CD14-positive monocyte (primary cell): ENCODE results near the gene TMC7. TPM values are rescaled to one million over a fixed set of nuclear protein-coding genes. Genes with fewer than 3 reads are reported as not detected.

Experiments used
- DNase-seq, 3 donors: peaks; one replicate each; pipeline ENCODE4 v3.0.0-alpha.2; 2011 to 2022
- H2AFZ ChIP-seq: 2 replicates; pipeline ENCODE4 v1.6.0; 2012; ENCODE audit warnings: mild to moderate bottlenecking, low read depth, low read length, inconsistent platforms; ENCODE audit not compliant: insufficient read depth, poor library complexity, severe bottlenecking
- H3K27ac ChIP-seq, 2 donors: 1 replicate in 1 of 2; 2 replicates in 1 of 2; pipeline ENCODE4 v1.5.1; 2012 to 2013; ENCODE audit warnings: low read length in 2 of 2, control low read depth in 1 of 2, inconsistent platforms in 1 of 2, low read depth in 1 of 2, mild to moderate bottlenecking in 1 of 2
- H3K27me3 ChIP-seq, 2 donors: one replicate each; pipeline versions ENCODE4 v1.6.0 to v1.6.1; 2011 to 2013; ENCODE audit warnings: low read length in 2 of 2; ENCODE audit not compliant: control insufficient read depth in 2 of 2, insufficient read depth in 2 of 2
- H3K36me3 ChIP-seq, 2 donors: replicated peaks in 1 of 2; 1 replicate in 1 of 2; 2 replicates in 1 of 2; pipeline versions ENCODE4 v1.5.1 to v1.6.1; 2012 to 2013; ENCODE audit warnings: low read length in 2 of 2, control low read depth in 1 of 2, inconsistent platforms in 1 of 2, mild to moderate bottlenecking in 1 of 2; ENCODE audit not compliant: insufficient read depth in 2 of 2, control insufficient read depth in 1 of 2
- H3K4me1 ChIP-seq, 2 donors: 1 replicate in 1 of 2; 2 replicates in 1 of 2; pipeline versions ENCODE4 v1.5.1 to v1.6.1; 2012 to 2013; ENCODE audit warnings: low read length in 2 of 2, control low read depth in 1 of 2, inconsistent platforms in 1 of 2, mild to moderate bottlenecking in 1 of 2, moderate library complexity in 1 of 2; ENCODE audit not compliant: insufficient read depth in 2 of 2, control insufficient read depth in 1 of 2
- H3K4me2 ChIP-seq: replicated peaks from 2 replicates; pipeline ENCODE3; 2012; ENCODE audit warnings: low read length, moderate library complexity, mild to moderate bottlenecking; ENCODE audit not compliant: poor library complexity, severe bottlenecking; ENCODE audit errors: extremely low read depth
- H3K4me3 ChIP-seq, 3 experiments: fragments of 200-600 bp in 1 of 3; sonication (generic) in 1 of 3; replicated peaks in 1 of 3; 1 replicate in 2 of 3; 2 replicates in 1 of 3; pipeline ENCODE4 v1.5.1; 2011 to 2013; ENCODE audit warnings: low read length in 3 of 3, mild to moderate bottlenecking in 3 of 3, control low read depth in 2 of 3, low read depth in 2 of 3, inconsistent platforms in 1 of 3, moderate library complexity in 1 of 3
- H3K79me2 ChIP-seq: 2 replicates; pipeline ENCODE4 v1.6.0; 2012; ENCODE audit warnings: mild to moderate bottlenecking, control low read depth, inconsistent platforms, low read length, moderate library complexity; ENCODE audit not compliant: insufficient read depth
- H3K9ac ChIP-seq: 2 replicates; pipeline ENCODE4 v1.6.0; 2017; ENCODE audit warnings: low read length, mild to moderate bottlenecking; ENCODE audit not compliant: insufficient read depth, poor library complexity, severe bottlenecking
- H3K9me3 ChIP-seq, 2 donors: replicated peaks in 1 of 2; 1 replicate in 1 of 2; 2 replicates in 1 of 2; pipeline versions ENCODE4 v1.5.1 to v1.6.1; 2012 to 2013; ENCODE audit warnings: low read length in 2 of 2, control low read depth in 1 of 2; ENCODE audit not compliant: control insufficient read depth in 1 of 2, insufficient read depth in 1 of 2
- H4K20me1 ChIP-seq: 2 replicates; pipeline ENCODE4 v1.6.0; 2012; ENCODE audit warnings: mild to moderate bottlenecking, low read length, control low read depth, moderate library complexity; ENCODE audit not compliant: insufficient read depth
- H3K27ac Mint-ChIP-seq, 7 donors: one replicate each; pipeline ENCODE4 v1.8.0; 2020; ENCODE audit warnings: mild to moderate bottlenecking in 7 of 7, mixed read lengths in 7 of 7, moderate library complexity in 6 of 7, inconsistent platforms in 2 of 7
- H3K27me3 Mint-ChIP-seq, 3 donors: one replicate each; pipeline ENCODE4 v1.8.0; 2021 to 2022; ENCODE audit warnings: low read depth in 3 of 3, mild to moderate bottlenecking in 3 of 3, mixed read lengths in 3 of 3, moderate library complexity in 3 of 3, inconsistent platforms in 1 of 3
- H3K36me3 Mint-ChIP-seq, 2 donors: one replicate each; pipeline ENCODE4 v1.8.0; 2020; ENCODE audit warnings: mixed read lengths in 2 of 2, inconsistent platforms in 1 of 2, mild to moderate bottlenecking in 1 of 2
- H3K4me1 Mint-ChIP-seq: one replicate; pipeline ENCODE4 v1.8.0; 2020; ENCODE audit warnings: mild to moderate bottlenecking, mixed read lengths
- H3K4me3 Mint-ChIP-seq, 2 donors: one replicate each; pipeline ENCODE4 v1.8.0; 2020; ENCODE audit warnings: mild to moderate bottlenecking in 2 of 2, mixed read lengths in 2 of 2, moderate library complexity in 1 of 2
- H3K9me3 Mint-ChIP-seq, 7 donors: one replicate each; pipeline ENCODE4 v1.8.0; 2020 to 2022; ENCODE audit warnings: mixed read lengths in 7 of 7, mild to moderate bottlenecking in 6 of 7, moderate library complexity in 6 of 7, inconsistent platforms in 2 of 7
- WGBS: methylation state at CpG from one replicate; pipeline ENCODE4 v1.1.5; 2013; ENCODE audit warnings: missing lambda C conversion rate; ENCODE audit not compliant: insufficient coverage; 5-methylcytosine and 5-hydroxymethylcytosine counted together
- intact Hi-C, 2 donors: fragments of 100-400 bp; cut with micrococcal nuclease; formaldehyde crosslinking; loops; one replicate each; pipeline versions ENCODE4 v1.15.0 to v1.15.1; 2023
- polyA plus RNA-seq, 3 donors: library from polyadenylated mRNA; depleted of rRNA in 1 of 3; unstranded in 2 of 3; stranded (reverse) in 1 of 3; fragments of 300-500 nt in 2 of 3; fragments of >200 nt in 1 of 3; fragmentation: Illumina TruSeq in 2 of 3; gene quantifications; 1 replicate in 2 of 3; 2 replicates in 1 of 3; pipeline ENCODE4 v1.2.3, GENCODE V29; 2012 to 2021
- TF ChIP-seq, protein P1 (sequence below): fragments of 200-600 bp; IDR thresholded peaks from one replicate; pipeline ENCODE4 v1.8.0; 2022; ENCODE audit warnings: antibody characterized with exemption, mild to moderate bottlenecking

TMC7 gene
- polyA plus RNA-seq, 3 donors, result not detected

- H3K27ac Mint-ChIP-seq, result no peak overlapping the region
- Histone ChIP-seq H3K79me2 (no peaks in the 10 kb centered on the region), H3K4me1 (no peaks in the 10 kb centered on the region), H3K36me3 (no peaks in the 10 kb centered on the region), H3K9ac (no peak overlapping the region), H3K4me2 (no peak overlapping the region), H3K27me3 (no peaks in the 10 kb centered on the region), H3K4me3 (no peak overlapping the region), H3K27ac (no peak overlapping the region), H3K9me3 (no peaks in the 10 kb centered on the region), H4K20me1 (no peaks in the 10 kb centered on the region), H2AFZ (no peak overlapping the region)
- no peak overlapping the region for H3K4me3 Mint-ChIP-seq
- TF ChIP-seq, protein P1, sequence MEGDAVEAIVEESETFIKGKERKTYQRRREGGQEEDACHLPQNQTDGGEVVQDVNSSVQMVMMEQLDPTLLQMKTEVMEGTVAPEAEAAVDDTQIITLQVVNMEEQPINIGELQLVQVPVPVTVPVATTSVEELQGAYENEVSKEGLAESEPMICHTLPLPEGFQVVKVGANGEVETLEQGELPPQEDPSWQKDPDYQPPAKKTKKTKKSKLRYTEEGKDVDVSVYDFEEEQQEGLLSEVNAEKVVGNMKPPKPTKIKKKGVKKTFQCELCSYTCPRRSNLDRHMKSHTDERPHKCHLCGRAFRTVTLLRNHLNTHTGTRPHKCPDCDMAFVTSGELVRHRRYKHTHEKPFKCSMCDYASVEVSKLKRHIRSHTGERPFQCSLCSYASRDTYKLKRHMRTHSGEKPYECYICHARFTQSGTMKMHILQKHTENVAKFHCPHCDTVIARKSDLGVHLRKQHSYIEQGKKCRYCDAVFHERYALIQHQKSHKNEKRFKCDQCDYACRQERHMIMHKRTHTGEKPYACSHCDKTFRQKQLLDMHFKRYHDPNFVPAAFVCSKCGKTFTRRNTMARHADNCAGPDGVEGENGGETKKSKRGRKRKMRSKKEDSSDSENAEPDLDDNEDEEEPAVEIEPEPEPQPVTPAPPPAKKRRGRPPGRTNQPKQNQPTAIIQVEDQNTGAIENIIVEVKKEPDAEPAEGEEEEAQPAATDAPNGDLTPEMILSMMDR, result no peak
- 96% methylated on average over 11 of the region's 11 CpGs for WGBS
- no peak for DNase-seq
- H3K9me3 Mint-ChIP-seq, result peaks cover 0 to 5% (median 0%) of the 10 kb centered on the region in 7 donors
- peaks cover 0 to 5% (median 3%) of the 10 kb centered on the region in 3 donors for H3K27me3 Mint-ChIP-seq
- intact Hi-C loops, result no loop called here
- no peaks in the 10 kb centered on the region for H3K4me1 Mint-ChIP-seq
- no peaks in the 10 kb centered on the region for H3K36me3 Mint-ChIP-seq
These were observed 61.0 kb downstream of the TMC7 start for GRCh38 chr16:19044769-19045168.

DNA sequence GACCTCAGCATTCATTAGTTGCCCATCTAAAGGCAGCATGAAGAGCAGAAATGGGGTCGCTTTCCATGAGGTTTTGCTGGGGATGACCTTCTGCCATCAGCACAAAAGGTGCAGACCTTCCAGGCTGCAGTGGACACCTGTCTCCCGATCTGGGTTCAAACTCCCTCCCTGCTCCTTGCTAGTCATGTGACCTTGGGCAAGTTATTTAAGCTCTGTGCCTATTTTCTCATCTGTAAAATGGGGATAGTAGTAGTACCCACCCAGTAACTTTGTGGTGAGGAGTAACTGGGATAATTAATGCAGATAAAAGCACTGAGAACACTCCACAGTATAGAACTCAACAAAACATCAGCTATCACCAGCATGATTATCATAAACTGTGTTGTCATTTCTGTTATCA is 62.3 kb downstream of the TMC7 start:
- H3K9me3 ChIP-seq, result no peaks in the 10 kb centered on the region
- no peak for DNase-seq
- H3K27ac Mint-ChIP-seq, result no peak overlapping the region
- no peak overlapping the region for H3K4me3 ChIP-seq
- 91% methylated on average over 1 of the region's 2 CpGs for WGBS
- peaks cover 1 to 3% (median 3%) of the 10 kb centered on the region in 3 donors for H3K27me3 Mint-ChIP-seq
- no peaks in the 10 kb centered on the region for H3K4me1 ChIP-seq
- no peaks in the 10 kb centered on the region for H3K36me3 Mint-ChIP-seq
- TF ChIP-seq, protein P1, result no peak
- no peaks in the 10 kb centered on the region for H4K20me1 ChIP-seq
- no peaks in the 10 kb centered on the region for H3K36me3 ChIP-seq
- H3K4me1 Mint-ChIP-seq, result no peaks in the 10 kb centered on the region
- H3K4me3 Mint-ChIP-seq, result no peak overlapping the region
- no peak overlapping the region for H3K4me2 ChIP-seq
- intact Hi-C loops, result no loop called here
- peaks cover 0 to 2% (median 0%) of the 10 kb centered on the region in 7 donors for H3K9me3 Mint-ChIP-seq
- no peak overlapping the region for H3K27ac ChIP-seq
- H3K79me2 ChIP-seq, result no peaks in the 10 kb centered on the region
- no peak overlapping the region for H3K9ac ChIP-seq
- no peak overlapping the region for H2AFZ ChIP-seq
- no peaks in the 10 kb centered on the region for H3K27me3 ChIP-seq
